HG02798 (cell line): Measurements from ENCODE around the gene USPL1.
A peak's percentile ranks its signal among the peaks of the same experiment; 100 is the strongest.

Experiments used
- ATAC-seq: cut with Tn5 transposase; IDR thresholded peaks from one replicate; pipeline ENCODE4 v1.9.1; 2021; ENCODE audit warnings: mild to moderate bottlenecking; ENCODE audit not compliant: unreplicated experiment, poor library complexity

Gene USPL1

GRCh38 chr13:30652746-30653386, 35.1 kb downstream of the USPL1 start:
- ATAC-seq: no peak

- ATAC-seq: no peak
Measured at GRCh38 chr13:30654430-30654829, 36.7 kb downstream of the USPL1 start.

- no peak for ATAC-seq
Measured at GRCh38 chr13:30656178-30656577, 38.5 kb downstream of the USPL1 start.

- no peak for ATAC-seq
Measured at GRCh38 chr13:30659980-30660379, 42.3 kb downstream of the USPL1 start.

GRCh38 chr13:30660796-30661195, 43.1 kb downstream of the USPL1 start:
- ATAC-seq: no peak

- no peak for ATAC-seq
Measured at GRCh38 chr13:30664689-30665275, 47.1 kb downstream of the USPL1 start.

- no peak for ATAC-seq
Measured at GRCh38 chr13:30665638-30666037, 47.9 kb downstream of the USPL1 start.

GRCh38 chr13:30666113-30666512, 48.4 kb downstream of the USPL1 start:
- no peak for ATAC-seq

- ATAC-seq: no peak
Measured at GRCh38 chr13:30667014-30667413, 49.3 kb downstream of the USPL1 start.

GRCh38 chr13:30668312-30668711, 50.6 kb downstream of the USPL1 start:
- ATAC-seq: no peak

GRCh38 chr13:30671271-30671815, 53.6 kb downstream of the USPL1 start:
- ATAC-seq: no peak

- ATAC-seq: peak; percentile 91
Measured at GRCh38 chr13:30673669-30674521, 56.2 kb downstream of the USPL1 start.

- no peak for ATAC-seq
Measured at GRCh38 chr13:30675717-30676116, 58.0 kb downstream of the USPL1 start.

- no peak for ATAC-seq
Measured at GRCh38 chr13:30676672-30677071, 59.0 kb downstream of the USPL1 start.

GRCh38 chr13:30679483-30680330, 62.0 kb downstream of the USPL1 start:
- ATAC-seq: peak; percentile 63

GRCh38 chr13:30681843-30682242, 64.1 kb downstream of the USPL1 start:
- ATAC-seq: no peak

- no peak for ATAC-seq
Measured at GRCh38 chr13:30685320-30685859, 67.7 kb downstream of the USPL1 start.

- ATAC-seq: no peak
Measured at GRCh38 chr13:30685987-30686386, 68.3 kb downstream of the USPL1 start.

- no peak for ATAC-seq
Measured at GRCh38 chr13:30687601-30688000, 69.9 kb downstream of the USPL1 start.

- ATAC-seq: no peak
Measured at GRCh38 chr13:30689752-30690151, 72.0 kb downstream of the USPL1 start.
